RWPE2 (cell line): ENCODE measurements around the gene LSM14B.
A peak's percentile ranks its signal among the peaks of the same experiment; 100 is the strongest.
"Not testable (repeated sequence)": the region's sequence is repeated elsewhere in the genome, so short reads cannot be mapped to it uniquely, and the experiment has no call there.

Experiments used
- ATAC-seq: fragments of 200-7000 bp; cut with Tn5 transposase; 3 replicates; pipeline ENCODE4 v1.9.1; 2021; ENCODE audit warnings: low read depth
- DNase-seq: peaks from one replicate; pipeline ENCODE4 v3.0.0-alpha.2; 2020; ENCODE audit warnings: low spot score
- H3K27ac ChIP-seq: fragments of 450-650 bp; 2 replicates; pipeline ENCODE4 v1.5.1; 2017; ENCODE audit warnings: mild to moderate bottlenecking; ENCODE audit not compliant: poor library complexity, severe bottlenecking
- H3K27me3 ChIP-seq: fragments of 250-450 bp; sonication (Bioruptor Pico); 2 replicates; pipeline ENCODE4 v1.5.1; 2021; ENCODE audit warnings: mild to moderate bottlenecking, moderate library complexity; ENCODE audit not compliant: insufficient read depth, poor library complexity, severe bottlenecking
- H3K36me3 ChIP-seq: fragments of 250-450 bp; sonication (Bioruptor Pico); 2 replicates; pipeline ENCODE4 v1.5.1; 2020; ENCODE audit warnings: low read depth, mild to moderate bottlenecking, moderate library complexity
- H3K4me1 ChIP-seq: fragments of 250-450 bp; sonication (Bioruptor Pico); 2 replicates; pipeline ENCODE4 v1.5.1; 2021; ENCODE audit warnings: mild to moderate bottlenecking, moderate library complexity; ENCODE audit not compliant: insufficient read depth, poor library complexity, severe bottlenecking
- H3K4me3 ChIP-seq: fragments of 250-450 bp; sonication (Bioruptor Pico); 2 replicates; pipeline ENCODE4 v1.5.1; 2021; ENCODE audit warnings: mild to moderate bottlenecking, moderate library complexity; ENCODE audit not compliant: severe bottlenecking
- H3K9me3 ChIP-seq: fragments of 250-450 bp; sonication (Bioruptor Pico); 2 replicates; pipeline ENCODE4 v1.5.1; 2021; ENCODE audit warnings: mild to moderate bottlenecking, moderate library complexity; ENCODE audit not compliant: severe bottlenecking
- TF ChIP-seq, protein P1 (sequence below): fragments of 450-650 bp; IDR thresholded peaks from one replicate; pipeline ENCODE4 v1.5.1; 2017; ENCODE audit warnings: mild to moderate bottlenecking, moderate library complexity; ENCODE audit not compliant: poor library complexity, severe bottlenecking

LSM14B gene

DNA sequence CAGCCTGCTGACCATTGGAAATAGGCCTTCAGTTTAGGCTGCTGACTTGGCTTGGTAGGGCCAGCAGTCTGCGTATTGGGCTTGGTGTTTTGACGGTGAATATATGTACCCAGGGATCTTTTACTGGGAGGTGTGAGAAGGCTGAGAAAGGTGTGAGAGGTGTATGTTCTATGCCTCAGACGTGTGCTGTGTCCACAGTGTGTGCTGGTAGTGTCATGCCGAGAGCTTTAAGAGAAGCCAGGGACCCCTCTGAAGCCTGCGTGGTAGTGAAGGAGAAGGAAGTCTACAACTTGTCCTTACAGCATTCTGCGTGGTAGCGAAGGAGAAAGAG lies 23.4 kb downstream of the LSM14B start:
- H3K27me3 ChIP-seq, result no peaks in the 10 kb centered on the region
- H3K36me3 ChIP-seq, result peaks cover 24% of the 10 kb centered on the region
- H3K9me3 ChIP-seq, result no peaks in the 10 kb centered on the region
- H3K4me3 ChIP-seq, result no peak overlapping the region
- peaks cover 28% of the 10 kb centered on the region for H3K4me1 ChIP-seq
- no peak for ATAC-seq
- H3K27ac ChIP-seq, result no peak overlapping the region
- TF ChIP-seq, protein P1, sequence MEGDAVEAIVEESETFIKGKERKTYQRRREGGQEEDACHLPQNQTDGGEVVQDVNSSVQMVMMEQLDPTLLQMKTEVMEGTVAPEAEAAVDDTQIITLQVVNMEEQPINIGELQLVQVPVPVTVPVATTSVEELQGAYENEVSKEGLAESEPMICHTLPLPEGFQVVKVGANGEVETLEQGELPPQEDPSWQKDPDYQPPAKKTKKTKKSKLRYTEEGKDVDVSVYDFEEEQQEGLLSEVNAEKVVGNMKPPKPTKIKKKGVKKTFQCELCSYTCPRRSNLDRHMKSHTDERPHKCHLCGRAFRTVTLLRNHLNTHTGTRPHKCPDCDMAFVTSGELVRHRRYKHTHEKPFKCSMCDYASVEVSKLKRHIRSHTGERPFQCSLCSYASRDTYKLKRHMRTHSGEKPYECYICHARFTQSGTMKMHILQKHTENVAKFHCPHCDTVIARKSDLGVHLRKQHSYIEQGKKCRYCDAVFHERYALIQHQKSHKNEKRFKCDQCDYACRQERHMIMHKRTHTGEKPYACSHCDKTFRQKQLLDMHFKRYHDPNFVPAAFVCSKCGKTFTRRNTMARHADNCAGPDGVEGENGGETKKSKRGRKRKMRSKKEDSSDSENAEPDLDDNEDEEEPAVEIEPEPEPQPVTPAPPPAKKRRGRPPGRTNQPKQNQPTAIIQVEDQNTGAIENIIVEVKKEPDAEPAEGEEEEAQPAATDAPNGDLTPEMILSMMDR, result no peak
- DNase-seq, result no peak

DNA sequence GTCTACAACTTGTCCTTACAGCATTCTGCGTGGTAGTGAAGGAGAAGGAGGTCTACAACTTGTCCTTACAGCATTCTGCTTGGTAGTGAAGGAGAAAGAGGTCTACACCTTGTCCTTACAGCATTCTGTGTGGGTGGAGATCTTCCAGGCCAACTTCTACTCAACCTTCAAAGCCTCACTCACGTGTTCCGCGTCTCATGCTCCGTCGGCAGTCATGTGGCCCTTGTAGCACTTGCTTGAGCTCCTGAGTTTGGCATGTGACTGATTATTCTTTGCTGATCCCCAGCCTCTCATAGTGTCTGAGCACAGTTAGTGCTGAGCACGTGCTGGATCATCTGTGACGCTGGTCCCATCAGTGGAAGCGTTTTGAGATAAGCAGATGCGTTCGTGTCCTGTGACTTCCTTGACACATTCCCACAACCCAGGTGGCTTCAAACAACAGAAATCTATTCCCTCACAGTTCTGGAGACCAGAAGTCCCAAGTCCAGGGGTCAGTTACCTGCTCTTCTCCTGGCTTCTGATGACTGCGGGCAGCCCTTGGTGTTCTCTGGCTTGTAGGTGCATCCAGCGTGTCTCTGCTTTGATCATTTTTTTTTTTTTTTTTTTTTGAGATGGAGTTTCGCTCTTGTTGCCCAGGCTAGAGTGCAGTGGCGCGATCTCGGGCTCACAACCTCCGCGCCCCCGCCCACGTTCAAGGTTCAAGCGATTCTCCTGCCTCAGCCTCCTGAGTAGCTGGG lies 23.9 kb downstream of the LSM14B start:
- Histone ChIP-seq H3K9me3 (no peaks in the 10 kb centered on the region), H3K27ac (no peak overlapping the region), H3K27me3 (no peaks in the 10 kb centered on the region), H3K4me1 (peaks cover 28% of the 10 kb centered on the region), H3K4me3 (no peak overlapping the region), H3K36me3 (peaks cover 18% of the 10 kb centered on the region)
- no peak for ATAC-seq
- DNase-seq, result no peak
- TF ChIP-seq, protein P1, result no peak

DNA sequence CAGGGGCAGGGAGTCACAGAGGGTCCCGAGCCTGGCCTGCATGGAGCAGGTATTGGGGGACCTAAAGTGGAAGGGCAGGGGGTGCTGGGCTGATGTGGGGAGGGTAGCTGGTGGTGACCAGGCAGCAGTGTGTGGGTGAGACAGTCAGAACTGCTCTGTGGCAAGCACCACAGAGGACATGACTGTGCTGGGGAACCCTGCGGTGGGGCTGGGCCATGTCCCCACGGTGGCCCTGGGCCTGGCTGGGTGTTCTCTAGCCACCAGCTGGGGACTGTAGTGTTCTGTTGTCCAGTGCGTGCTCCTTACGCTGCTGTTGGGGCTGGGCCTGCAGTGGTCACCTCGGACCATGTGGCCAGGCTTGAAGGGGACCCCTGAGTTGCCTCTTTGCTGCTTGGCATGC lies 24.9 kb downstream of the LSM14B start:
- peaks cover 13% of the 10 kb centered on the region for H3K36me3 ChIP-seq
- TF ChIP-seq, protein P1, result no peak
- H3K4me3 ChIP-seq, result no peak overlapping the region
- H3K27ac ChIP-seq, result no peak overlapping the region
- H3K27me3 ChIP-seq, result no peaks in the 10 kb centered on the region
- DNase-seq (no peak), ATAC-seq (no peak)
- peaks cover 23% of the 10 kb centered on the region for H3K4me1 ChIP-seq
- H3K9me3 ChIP-seq, result no peaks in the 10 kb centered on the region

DNA sequence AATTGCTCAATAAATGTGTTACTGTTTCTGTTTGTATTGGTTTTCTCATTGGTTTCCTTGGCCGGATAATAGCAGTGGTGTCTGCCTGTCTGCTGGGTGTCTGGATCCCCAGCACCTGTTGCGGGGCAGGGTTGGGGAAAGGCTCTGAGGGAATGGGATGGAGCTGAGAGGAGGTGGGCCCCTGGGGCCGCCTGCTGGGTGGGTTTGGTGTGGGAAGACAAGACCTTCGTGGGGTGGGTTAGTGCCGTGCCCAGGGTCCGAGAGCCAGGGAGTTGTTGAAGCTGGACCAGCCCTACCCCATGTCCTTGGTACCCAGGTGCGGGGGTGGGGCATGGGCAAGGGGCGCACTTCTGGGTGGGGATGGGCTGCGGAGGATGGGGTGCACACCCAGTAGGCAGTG lies 25.3 kb downstream of the LSM14B start:
- H3K4me1 ChIP-seq, result peaks cover 23% of the 10 kb centered on the region
- no peak overlapping the region for H3K4me3 ChIP-seq
- H3K27ac ChIP-seq, result no peak overlapping the region
- H3K9me3 ChIP-seq, result no peaks in the 10 kb centered on the region
- peak; percentile 90 for DNase-seq
- peaks cover 17% of the 10 kb centered on the region for H3K36me3 ChIP-seq
- no peaks in the 10 kb centered on the region for H3K27me3 ChIP-seq
- TF ChIP-seq, protein P1, result no peak
- ATAC-seq, result no peak

DNA sequence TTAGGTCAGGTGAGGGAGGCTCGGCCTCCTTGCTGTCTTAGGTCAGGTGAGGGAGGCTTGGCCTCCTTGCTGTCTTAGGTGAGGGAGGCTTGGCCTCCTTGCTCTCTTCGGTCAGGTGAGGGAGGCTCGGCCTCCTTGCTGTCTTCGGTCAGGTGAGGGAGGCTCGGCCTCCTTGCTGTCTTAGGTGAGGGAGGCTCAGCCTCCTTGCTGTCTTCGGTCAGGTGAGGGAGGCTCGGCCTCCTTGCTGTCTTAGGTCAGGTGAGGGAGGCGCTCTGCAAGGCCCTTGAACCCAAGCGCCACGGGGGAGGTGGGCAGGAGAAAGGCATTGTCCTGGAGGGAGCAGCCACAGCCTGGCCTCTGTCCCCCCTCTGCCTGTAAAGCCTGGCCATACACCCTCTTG lies 26.1 kb downstream of the LSM14B start:
- not testable (repeated sequence) for H3K9me3 ChIP-seq, ATAC-seq
- H3K36me3 ChIP-seq, result peaks cover 25% of the 10 kb centered on the region

More for the DNA sequence above, 26.1 kb downstream of the LSM14B start:
- H3K27me3 ChIP-seq, H3K27ac ChIP-seq, DNase-seq, H3K4me3 ChIP-seq: not testable (repeated sequence)
- H3K4me1 ChIP-seq, result peaks cover 23% of the 10 kb centered on the region
